ENCODE results near the gene TRA2A. TPM values are rescaled to one million over a fixed set of nuclear protein-coding genes. Genes with fewer than 3 reads are reported as not detected.

Gene TRA2A
- polyA plus RNA-seq, 2 of the 4 experiments (the other 2 are of a cell fraction), result 90.8 to 111 TPM

DNA sequence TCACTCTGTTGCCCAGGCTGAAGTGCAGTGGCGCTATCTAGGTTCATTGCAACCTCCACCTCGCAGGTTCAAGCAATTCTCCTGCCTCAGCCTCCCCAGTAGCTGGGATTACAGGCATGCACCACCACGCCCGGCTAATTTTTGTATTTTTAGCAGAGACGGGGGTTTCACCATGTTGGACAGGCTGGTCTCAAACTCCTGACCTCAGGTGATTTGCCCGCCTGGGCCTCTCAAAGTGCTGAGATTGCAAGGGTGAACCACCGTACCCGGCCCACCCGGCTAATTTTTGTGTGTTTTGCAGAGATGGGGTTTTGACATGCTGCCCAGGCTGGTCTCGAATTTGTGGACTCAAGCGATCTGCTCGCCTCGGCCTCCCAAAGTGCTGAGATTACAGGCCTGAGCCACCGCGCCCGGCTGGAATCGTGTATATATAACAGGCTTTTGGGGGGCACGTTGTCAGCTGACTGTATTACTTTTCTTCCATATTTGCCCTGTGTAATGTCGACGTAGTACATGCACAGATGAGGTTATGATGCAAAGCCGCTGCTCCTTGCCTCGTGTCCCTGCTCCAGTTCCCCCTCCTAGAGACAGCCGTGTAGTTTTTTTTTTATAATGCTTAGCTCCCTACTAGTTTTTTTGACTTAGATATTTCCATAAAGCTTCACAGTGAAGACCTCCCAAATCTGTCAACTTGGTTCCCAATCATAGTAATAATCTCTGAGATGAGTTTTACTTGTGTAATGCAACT lies 883 bp upstream of the TRA2A start:
- 83% methylated on average over 23 of the region's 23 CpGs for WGBS (ENCODE audit: missing lambda C conversion rate)

DNA sequence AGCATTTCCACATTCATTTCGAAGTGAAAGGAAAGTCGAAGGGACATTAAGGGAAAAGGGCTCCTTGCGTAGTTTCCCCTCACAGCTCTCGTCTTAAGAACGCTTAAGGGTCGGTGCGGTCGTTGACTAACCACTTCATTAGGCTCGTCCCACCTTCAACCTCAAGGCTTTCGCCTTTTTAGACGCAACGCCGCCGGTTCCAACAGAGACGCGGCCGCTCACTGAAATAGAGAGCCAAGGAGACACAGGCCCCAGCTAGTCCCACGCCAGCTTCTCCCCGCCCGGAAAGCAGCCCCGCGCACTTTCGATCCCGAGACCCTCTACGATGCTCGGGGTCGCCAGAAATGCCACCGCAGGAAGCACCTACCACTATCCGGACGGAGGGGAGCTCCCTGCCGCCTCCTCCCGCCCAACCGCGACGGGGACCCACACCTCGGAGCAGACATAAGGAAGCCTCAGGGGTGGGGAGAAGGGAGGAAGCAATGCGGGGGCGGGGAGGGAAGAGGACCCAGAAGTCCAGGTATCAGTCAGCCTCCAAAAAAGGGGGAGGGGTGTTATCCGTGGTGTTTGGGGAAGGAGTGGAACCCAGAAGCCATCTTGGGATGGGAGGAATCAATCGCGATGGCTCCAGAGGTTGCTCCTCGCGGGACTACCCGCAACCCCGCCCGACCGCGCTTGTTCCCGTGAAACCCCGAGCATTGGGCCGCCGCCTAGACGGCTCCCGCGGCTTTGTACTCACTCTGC lies 559 bp downstream of the TRA2A start:
- CTCF ChIA-PET, result interaction anchor here (0.7 to 2.8 kb wide), 7 partner anchors 11 to 258 kb away, joined by 3 to 11 read pairs (median 6); no protein-coding TSS in a partner anchor
- Histone ChIP-seq H3K4me3 (peak overlapping the region; percentile 74), H3K4me2 (peak overlapping the region; percentile 98), H3K9me3 (no peaks in the 10 kb centered on the region), H3K4me1 (peaks cover 46% of the 10 kb centered on the region; the same call in 2 of the 3 replicates), H3K27ac (peak overlapping the region; percentile 93 to 97)
- POLR2A ChIA-PET, result interaction anchor here (0.8 to 1.3 kb wide), 2 partner anchors 139 to 173 kb away, joined by 4 read pairs; no protein-coding TSS in a partner anchor
- no peak for FAIRE-seq
- DNase-seq (ENCODE audit: low read depth in 1 of 2, low spot score in 1 of 2), result peak; percentile 62 to 70
- 1% methylated on average over 43 of the region's 55 CpGs for WGBS (ENCODE audit: missing lambda C conversion rate)
- peak; percentile 82 for ATAC-seq
- TF ChIP-seq RARB (CRISPR knock-in tag; IDR thresholded peaks at IDR 0.05), result peak; percentile 68; the same call in 1 of the 2 replicates
- TF ChIP-seq, protein P1, sequence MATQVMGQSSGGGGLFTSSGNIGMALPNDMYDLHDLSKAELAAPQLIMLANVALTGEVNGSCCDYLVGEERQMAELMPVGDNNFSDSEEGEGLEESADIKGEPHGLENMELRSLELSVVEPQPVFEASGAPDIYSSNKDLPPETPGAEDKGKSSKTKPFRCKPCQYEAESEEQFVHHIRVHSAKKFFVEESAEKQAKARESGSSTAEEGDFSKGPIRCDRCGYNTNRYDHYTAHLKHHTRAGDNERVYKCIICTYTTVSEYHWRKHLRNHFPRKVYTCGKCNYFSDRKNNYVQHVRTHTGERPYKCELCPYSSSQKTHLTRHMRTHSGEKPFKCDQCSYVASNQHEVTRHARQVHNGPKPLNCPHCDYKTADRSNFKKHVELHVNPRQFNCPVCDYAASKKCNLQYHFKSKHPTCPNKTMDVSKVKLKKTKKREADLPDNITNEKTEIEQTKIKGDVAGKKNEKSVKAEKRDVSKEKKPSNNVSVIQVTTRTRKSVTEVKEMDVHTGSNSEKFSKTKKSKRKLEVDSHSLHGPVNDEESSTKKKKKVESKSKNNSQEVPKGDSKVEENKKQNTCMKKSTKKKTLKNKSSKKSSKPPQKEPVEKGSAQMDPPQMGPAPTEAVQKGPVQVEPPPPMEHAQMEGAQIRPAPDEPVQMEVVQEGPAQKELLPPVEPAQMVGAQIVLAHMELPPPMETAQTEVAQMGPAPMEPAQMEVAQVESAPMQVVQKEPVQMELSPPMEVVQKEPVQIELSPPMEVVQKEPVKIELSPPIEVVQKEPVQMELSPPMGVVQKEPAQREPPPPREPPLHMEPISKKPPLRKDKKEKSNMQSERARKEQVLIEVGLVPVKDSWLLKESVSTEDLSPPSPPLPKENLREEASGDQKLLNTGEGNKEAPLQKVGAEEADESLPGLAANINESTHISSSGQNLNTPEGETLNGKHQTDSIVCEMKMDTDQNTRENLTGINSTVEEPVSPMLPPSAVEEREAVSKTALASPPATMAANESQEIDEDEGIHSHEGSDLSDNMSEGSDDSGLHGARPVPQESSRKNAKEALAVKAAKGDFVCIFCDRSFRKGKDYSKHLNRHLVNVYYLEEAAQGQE (IDR thresholded peaks at IDR 0.05), result no peak
- TF ChIP-seq, protein P2, sequence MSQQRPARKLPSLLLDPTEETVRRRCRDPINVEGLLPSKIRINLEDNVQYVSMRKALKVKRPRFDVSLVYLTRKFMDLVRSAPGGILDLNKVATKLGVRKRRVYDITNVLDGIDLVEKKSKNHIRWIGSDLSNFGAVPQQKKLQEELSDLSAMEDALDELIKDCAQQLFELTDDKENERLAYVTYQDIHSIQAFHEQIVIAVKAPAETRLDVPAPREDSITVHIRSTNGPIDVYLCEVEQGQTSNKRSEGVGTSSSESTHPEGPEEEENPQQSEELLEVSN (IDR thresholded peaks at IDR 0.05; ENCODE audit: borderline replicate concordance, low read depth), result no peak

More for the DNA sequence above, 883 bp upstream of the TRA2A start:
- Histone ChIP-seq H3K27ac (peak overlapping the region; percentile 93 to 97), H3K9me3 (no peaks in the 10 kb centered on the region), H3K4me2 (peak overlapping the region; percentile 86), H3K4me1 (peaks cover 33% of the 10 kb centered on the region; the same call in 2 of the 3 replicates), H3K4me3 (peak overlapping the region; percentile 74)
- ATAC-seq (no peak), FAIRE-seq (no peak), DNase-seq (ENCODE audit: low read depth in 1 of 2, low spot score in 1 of 2) (no peak)
- TF ChIP-seq PHF8 (IDR thresholded peaks at IDR 0.05; ENCODE audit: borderline replicate concordance, low read depth) (no peak), KDM1A (IDR thresholded peaks at IDR 0.05; ENCODE audit: low read depth) (no peak), CHD2 (IDR thresholded peaks at IDR 0.05; ENCODE audit: low read length, partially characterized antibody) (no peak), FOSB (CRISPR knock-in tag; IDR thresholded peaks at IDR 0.05) (no peak), JUN (IDR thresholded peaks at IDR 0.05) (no peak), ZC3H11A (IDR thresholded peaks at IDR 0.05) (no peak)
- TF ChIP-seq, protein P3, sequence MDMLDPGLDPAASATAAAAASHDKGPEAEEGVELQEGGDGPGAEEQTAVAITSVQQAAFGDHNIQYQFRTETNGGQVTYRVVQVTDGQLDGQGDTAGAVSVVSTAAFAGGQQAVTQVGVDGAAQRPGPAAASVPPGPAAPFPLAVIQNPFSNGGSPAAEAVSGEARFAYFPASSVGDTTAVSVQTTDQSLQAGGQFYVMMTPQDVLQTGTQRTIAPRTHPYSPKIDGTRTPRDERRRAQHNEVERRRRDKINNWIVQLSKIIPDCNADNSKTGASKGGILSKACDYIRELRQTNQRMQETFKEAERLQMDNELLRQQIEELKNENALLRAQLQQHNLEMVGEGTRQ (IDR thresholded peaks at IDR 0.05), result no peak
- TF ChIP-seq, protein P4, sequence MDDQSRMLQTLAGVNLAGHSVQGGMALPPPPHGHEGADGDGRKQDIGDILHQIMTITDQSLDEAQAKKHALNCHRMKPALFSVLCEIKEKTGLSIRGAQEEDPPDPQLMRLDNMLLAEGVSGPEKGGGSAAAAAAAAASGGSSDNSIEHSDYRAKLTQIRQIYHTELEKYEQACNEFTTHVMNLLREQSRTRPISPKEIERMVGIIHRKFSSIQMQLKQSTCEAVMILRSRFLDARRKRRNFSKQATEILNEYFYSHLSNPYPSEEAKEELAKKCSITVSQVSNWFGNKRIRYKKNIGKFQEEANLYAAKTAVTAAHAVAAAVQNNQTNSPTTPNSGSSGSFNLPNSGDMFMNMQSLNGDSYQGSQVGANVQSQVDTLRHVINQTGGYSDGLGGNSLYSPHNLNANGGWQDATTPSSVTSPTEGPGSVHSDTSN (IDR thresholded peaks at IDR 0.05), result no peak
- ChIA-PET POLR2A (interaction anchor here (0.8 kb wide), 1 partner anchor 64 kb away, joined by 3 read pairs; no protein-coding TSS in a partner anchor), CTCF (interaction anchor here (0.6 to 1.5 kb wide), 6 partner anchors 12 to 260 kb away, joined by 3 to 6 read pairs (median 4); no protein-coding TSS in a partner anchor)

DNA sequence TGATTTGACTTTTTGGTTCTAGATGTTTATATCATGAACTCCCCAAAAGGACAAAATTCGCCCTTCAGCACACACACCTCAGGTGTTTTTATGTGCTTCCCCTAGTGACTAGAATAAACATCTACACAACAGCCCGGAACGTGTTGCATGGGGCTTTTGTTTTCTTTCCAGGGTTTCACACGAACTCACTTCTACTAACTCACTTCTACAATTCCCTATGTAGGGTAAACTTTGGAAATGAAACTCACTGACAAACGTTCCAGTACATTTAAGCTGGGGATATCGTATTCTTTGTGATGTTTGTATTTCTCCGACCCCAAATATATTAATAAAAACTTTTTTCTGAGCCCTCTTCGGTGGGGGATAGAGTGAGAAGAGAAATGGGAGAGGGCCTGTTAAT lies 1.4 kb downstream of the TRA2A start:
- CTCF ChIA-PET, result interaction anchor here (1.3 to 2.8 kb wide), 6 partner anchors 11 to 257 kb away, joined by 3 to 11 read pairs (median 6); no protein-coding TSS in a partner anchor

More for the DNA sequence above, 1.4 kb downstream of the TRA2A start:
- Histone ChIP-seq H3K4me3 (peak overlapping the region; percentile 74), H3K27ac (peak overlapping the region; percentile 93 to 97; a peak in 5 of 6 replicates), H3K4me2 (peak overlapping the region; percentile 98), H3K4me1 (peaks cover 50% of the 10 kb centered on the region; the same call in 2 of the 3 replicates), H3K9me3 (no peaks in the 10 kb centered on the region)
- ATAC-seq (peak in 1 of 2 experiments; percentile 8; a peak in 1 of 6 replicates), FAIRE-seq (peak; percentile 49), DNase-seq (ENCODE audit: low read depth in 1 of 2, low spot score in 1 of 2) (peak; percentile 47 to 76)
- POLR2A ChIA-PET, result interaction anchor here (0.6 to 1.3 kb wide), 3 partner anchors 138 to 689 kb away, joined by 3 to 4 read pairs (median 4); no protein-coding TSS in a partner anchor
- WGBS (ENCODE audit: missing lambda C conversion rate), result 2% methylated on average over 8 of the region's 8 CpGs
- TF ChIP-seq FOXS1 (CRISPR knock-in tag; IDR thresholded peaks at IDR 0.05), result no peak
- TF ChIP-seq, protein P1 (IDR thresholded peaks at IDR 0.05), result 0 out of 2 replicates have a peak, but pooled peaks have one; percentile 29
- no peak for TF ChIP-seq GATA3 (IDR thresholded peaks at IDR 0.05; ENCODE audit: borderline replicate concordance)
- TF ChIP-seq TP53 (CRISPR knock-in tag; IDR thresholded peaks at IDR 0.05), result no peak
